HG03354 (cell line): ENCODE results near the gene HECTD4.

Experiments
- ATAC-seq: cut with Tn5 transposase; IDR thresholded peaks from one replicate; pipeline ENCODE4 v1.9.1; 2021; ENCODE audit warnings: mild to moderate bottlenecking; ENCODE audit not compliant: unreplicated experiment, poor library complexity, severe bottlenecking

Gene HECTD4

GRCh38 chr12:112188130-112188830 lies 194.0 kb downstream of the HECTD4 start:
- ATAC-seq, result no peak

- no peak for ATAC-seq
These were observed 196.9 kb downstream of the HECTD4 start for GRCh38 chr12:112185093-112185923.

GRCh38 chr12:112184056-112184887 lies 198.0 kb downstream of the HECTD4 start:
- no peak for ATAC-seq

- no peak for ATAC-seq
These were observed 198.8 kb downstream of the HECTD4 start for GRCh38 chr12:112183141-112184021.

- ATAC-seq, result no peak
These were observed 199.7 kb downstream of the HECTD4 start for GRCh38 chr12:112182499-112182898.

GRCh38 chr12:112180422-112180821 lies 201.8 kb downstream of the HECTD4 start:
- ATAC-seq, result no peak

GRCh38 chr12:112179916-112180315 lies 202.3 kb downstream of the HECTD4 start:
- ATAC-seq, result no peak

- ATAC-seq, result no peak
These were observed 202.9 kb downstream of the HECTD4 start for GRCh38 chr12:112179341-112179740.

- no peak for ATAC-seq
These were observed 203.4 kb downstream of the HECTD4 start for GRCh38 chr12:112178796-112179195.

GRCh38 chr12:112176321-112177010 lies 205.8 kb downstream of the HECTD4 start:
- no peak for ATAC-seq

GRCh38 chr12:112175361-112176155 lies 206.7 kb downstream of the HECTD4 start:
- ATAC-seq, result no peak

- ATAC-seq, result no peak
These were observed 209.5 kb downstream of the HECTD4 start for GRCh38 chr12:112172556-112173324.

- ATAC-seq, result no peak
These were observed 211.1 kb downstream of the HECTD4 start for GRCh38 chr12:112170971-112171596.

- ATAC-seq, result no peak
These were observed 211.9 kb downstream of the HECTD4 start for GRCh38 chr12:112170376-112170775.

- no peak for ATAC-seq
These were observed 212.3 kb downstream of the HECTD4 start for GRCh38 chr12:112169966-112170365.

- ATAC-seq, result no peak
These were observed 212.9 kb downstream of the HECTD4 start for GRCh38 chr12:112169161-112169872.
